Measurements from ENCODE around the gene PTCD2. TPM values are rescaled to one million over a fixed set of nuclear protein-coding genes. Genes with fewer than 3 reads are reported as not detected.

PTCD2 gene
- total and polyA plus RNA-seq, 2 donors (not counting 3 experiments of a cell fraction or from before 2014, with no cell fraction given): 4.3 to 6.7 TPM

DNA sequence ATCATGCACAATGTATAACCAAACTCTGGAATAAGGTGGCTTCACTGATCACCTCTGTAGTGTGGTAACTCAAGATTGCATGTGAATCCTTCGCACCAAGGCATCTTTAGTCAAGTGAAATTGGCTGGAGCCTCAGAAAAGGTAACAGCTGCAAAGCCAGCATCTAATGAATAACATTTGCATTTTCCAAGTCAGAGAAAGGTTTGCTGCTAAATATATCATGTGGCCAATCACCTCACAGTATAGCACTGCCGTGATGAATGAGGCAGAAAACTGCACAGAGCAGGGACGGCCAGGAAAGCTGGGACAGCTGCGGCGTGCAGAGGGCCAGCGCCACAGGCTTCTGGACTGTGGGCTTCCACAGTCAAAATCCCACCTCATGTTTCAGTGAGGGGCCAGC lies 18.6 kb upstream of the PTCD2 start:
- no peak for FAIRE-seq
- Histone ChIP-seq H4K20me1 (replicated peaks; ENCODE audit: control insufficient read depth, extremely low read depth, insufficient read depth, low read length) (no peaks in the 10 kb centered on the region), H3K4me3 (replicated peaks in 1 of 3; ENCODE audit: insufficient read depth in 1 of 3, low read depth in 1 of 3, low read length in 3 of 3) (no peak overlapping the region), H3K79me2 (ENCODE audit: control insufficient read depth, insufficient read depth, low read length) (peaks cover 57% of the 10 kb centered on the region), H3K36me3 (ENCODE audit: control insufficient read depth in 2 of 2, extremely low read depth in 1 of 2, insufficient read depth in 2 of 2, low read length in 2 of 2) (peaks cover 0 to 2% of the 10 kb centered on the region in 2 experiments), H3K4me2 (ENCODE audit: insufficient read depth, low read length) (no peak overlapping the region), H3K4me1 (ENCODE audit: control insufficient read depth, extremely low read depth, insufficient read depth, low read length) (no peaks in the 10 kb centered on the region), H3K9me3 (replicated peaks; ENCODE audit: control insufficient read depth, insufficient read depth, low read length) (no peaks in the 10 kb centered on the region), H3K9me1 (replicated peaks; ENCODE audit: control insufficient read depth, extremely low read depth, insufficient read depth, low read length) (no peaks in the 10 kb centered on the region), H3K27ac (ENCODE audit: insufficient read depth, low read depth, low read length) (no peak overlapping the region), H2AFZ (ENCODE audit: low read depth, low read length) (no peak overlapping the region), H3K27me3 (ENCODE audit: control insufficient read depth in 2 of 2, insufficient read depth in 2 of 2, low read length in 2 of 2) (no peaks in the 10 kb centered on the region), H3K9ac (replicated peaks; ENCODE audit: extremely low read depth, insufficient read depth, low read length) (no peak overlapping the region)
- dilution Hi-C loops (cut with MboI; ENCODE audit: extremely low pct_ligation_motif_present, low sequenced_read_pairs) (no loop called here), intact Hi-C loops (cut with micrococcal nuclease) (no loop called here)
- CTCF ChIA-PET: no interaction called here
- TF ChIP-seq GATA2 (IDR thresholded peaks at IDR 0.05; ENCODE audit: insufficient read depth, insufficient read length, low read depth, low read length) (no peak), JUN (IDR thresholded peaks at IDR 0.05; ENCODE audit: borderline replicate concordance, insufficient read depth, insufficient read length, low read depth) (no peak), POLR2AphosphoS5 (IDR thresholded peaks at IDR 0.05; ENCODE audit: insufficient read depth, low read depth, low read length) (no peak), FOS (IDR thresholded peaks at IDR 0.05; ENCODE audit: borderline replicate concordance, insufficient read depth, low read length) (no peak), POLR2A (IDR thresholded peaks at IDR 0.05; ENCODE audit: low read depth, low read length) (no peak), EZH2 (IDR thresholded peaks at IDR 0.05; ENCODE audit: borderline replicate concordance, low read depth, low read length, severe bottlenecking) (no peak), MYC (IDR thresholded peaks at IDR 0.05; ENCODE audit: low read depth, low read length) (no peak)
- TF ChIP-seq, protein P1, sequence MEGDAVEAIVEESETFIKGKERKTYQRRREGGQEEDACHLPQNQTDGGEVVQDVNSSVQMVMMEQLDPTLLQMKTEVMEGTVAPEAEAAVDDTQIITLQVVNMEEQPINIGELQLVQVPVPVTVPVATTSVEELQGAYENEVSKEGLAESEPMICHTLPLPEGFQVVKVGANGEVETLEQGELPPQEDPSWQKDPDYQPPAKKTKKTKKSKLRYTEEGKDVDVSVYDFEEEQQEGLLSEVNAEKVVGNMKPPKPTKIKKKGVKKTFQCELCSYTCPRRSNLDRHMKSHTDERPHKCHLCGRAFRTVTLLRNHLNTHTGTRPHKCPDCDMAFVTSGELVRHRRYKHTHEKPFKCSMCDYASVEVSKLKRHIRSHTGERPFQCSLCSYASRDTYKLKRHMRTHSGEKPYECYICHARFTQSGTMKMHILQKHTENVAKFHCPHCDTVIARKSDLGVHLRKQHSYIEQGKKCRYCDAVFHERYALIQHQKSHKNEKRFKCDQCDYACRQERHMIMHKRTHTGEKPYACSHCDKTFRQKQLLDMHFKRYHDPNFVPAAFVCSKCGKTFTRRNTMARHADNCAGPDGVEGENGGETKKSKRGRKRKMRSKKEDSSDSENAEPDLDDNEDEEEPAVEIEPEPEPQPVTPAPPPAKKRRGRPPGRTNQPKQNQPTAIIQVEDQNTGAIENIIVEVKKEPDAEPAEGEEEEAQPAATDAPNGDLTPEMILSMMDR (IDR thresholded peaks at IDR 0.05; ENCODE audit: extremely low read depth in 1 of 2, insufficient read depth in 1 of 2, low read depth in 1 of 2, low read length in 2 of 2): no peak
- TF ChIP-seq, protein P2, sequence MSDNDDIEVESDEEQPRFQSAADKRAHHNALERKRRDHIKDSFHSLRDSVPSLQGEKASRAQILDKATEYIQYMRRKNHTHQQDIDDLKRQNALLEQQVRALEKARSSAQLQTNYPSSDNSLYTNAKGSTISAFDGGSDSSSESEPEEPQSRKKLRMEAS (IDR thresholded peaks at IDR 0.05; ENCODE audit: insufficient read depth, insufficient read length): no peak
- BruUV-seq (replicated peaks): no TSS peak
- DNase-seq (ENCODE audit: low read depth, low spot score): no peak
- POLR2A ChIA-PET: no interaction called here
